NCI-H2081 treated with DMSO at 0.1 percent for 48 hours (cell line): ENCODE data around the gene NRG3.

Source experiments
- DNase-seq: peaks from one replicate; lab custom pipeline; 2025; lab: John Stamatoyannopoulos, UW

The NRG3 gene

GRCh38 chr10:82391971-82392370, 517.0 kb downstream of the NRG3 start:
- no peak for DNase-seq

- DNase-seq = no peak
These were observed 517.5 kb downstream of the NRG3 start for GRCh38 chr10:82392533-82392932.

- DNase-seq = no peak
These were observed 519.1 kb downstream of the NRG3 start for GRCh38 chr10:82394122-82394521.

GRCh38 chr10:82394987-82395386, 520.0 kb downstream of the NRG3 start:
- DNase-seq = no peak

GRCh38 chr10:82396886-82397285, 521.9 kb downstream of the NRG3 start:
- DNase-seq = no peak

GRCh38 chr10:82397854-82398253, 522.9 kb downstream of the NRG3 start:
- DNase-seq = no peak

- DNase-seq = no peak
These were observed 524.9 kb downstream of the NRG3 start for GRCh38 chr10:82399850-82400249.

- no peak for DNase-seq
These were observed 525.8 kb downstream of the NRG3 start for GRCh38 chr10:82400841-82401240.

GRCh38 chr10:82402906-82403401, 528.0 kb downstream of the NRG3 start:
- DNase-seq = no peak

GRCh38 chr10:82409671-82410070, 534.7 kb downstream of the NRG3 start:
- DNase-seq = no peak

GRCh38 chr10:82411416-82411815, 536.4 kb downstream of the NRG3 start:
- no peak for DNase-seq

GRCh38 chr10:82420001-82420400, 545.0 kb downstream of the NRG3 start:
- no peak for DNase-seq

- no peak for DNase-seq
These were observed 554.3 kb downstream of the NRG3 start for GRCh38 chr10:82429302-82429701.

GRCh38 chr10:82438277-82438676, 563.3 kb downstream of the NRG3 start:
- no peak for DNase-seq

GRCh38 chr10:82440775-82441174, 565.8 kb downstream of the NRG3 start:
- no peak for DNase-seq

- no peak for DNase-seq
These were observed 577.1 kb downstream of the NRG3 start for GRCh38 chr10:82452046-82452445.

GRCh38 chr10:82452676-82453075, 577.7 kb downstream of the NRG3 start:
- no peak for DNase-seq

- DNase-seq = no peak
These were observed 578.8 kb downstream of the NRG3 start for GRCh38 chr10:82453678-82454293.

- no peak for DNase-seq
These were observed 588.0 kb downstream of the NRG3 start for GRCh38 chr10:82462910-82463551.

GRCh38 chr10:82463614-82464013, 588.6 kb downstream of the NRG3 start:
- no peak for DNase-seq

- DNase-seq = no peak
These were observed 589.3 kb downstream of the NRG3 start for GRCh38 chr10:82464191-82464818.

GRCh38 chr10:82464966-82465365, 590.0 kb downstream of the NRG3 start:
- no peak for DNase-seq

GRCh38 chr10:82468453-82468852, 593.5 kb downstream of the NRG3 start:
- no peak for DNase-seq
